Testis (tissue), 2 donors: ENCODE measurements around the gene CCDC57.

Experiments used
- POLR2A ChIP-seq: fragments of 450-650 bp; IDR thresholded peaks from one replicate; pipeline ENCODE4 v1.6.1; 2017; ENCODE audit warnings: antibody characterized with exemption, mild to moderate bottlenecking, moderate library complexity
- TF ChIP-seq, protein P1 (sequence below), 3 experiments: fragments of 450-650 bp in 2 of 3; fragments of 200-600 bp in 1 of 3; sonication (generic) in 1 of 3; IDR thresholded peaks; one replicate each; pipeline ENCODE4 v1.5.1; 2016 to 2019; ENCODE audit warnings: antibody characterized with exemption in 3 of 3, mild to moderate bottlenecking in 2 of 3, moderate library complexity in 1 of 3

DNA sequence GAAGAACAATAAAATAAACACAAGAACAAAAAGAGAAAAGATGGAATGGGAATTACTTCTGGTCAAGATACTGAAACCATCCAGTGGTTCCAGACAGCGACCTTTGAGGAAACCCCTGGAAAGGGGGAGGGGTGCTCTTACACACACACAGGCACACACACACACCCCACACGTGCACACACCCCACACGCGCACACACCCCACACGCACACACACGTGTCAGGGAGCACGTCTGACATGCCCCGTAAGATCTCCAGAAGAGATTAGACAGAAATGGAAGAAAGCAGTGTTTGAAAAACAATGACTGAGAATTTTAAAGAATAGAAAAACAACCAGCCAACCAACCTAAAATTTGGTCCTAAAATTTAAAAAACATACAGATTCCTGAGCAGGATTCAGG is 69.3 kb downstream of the CCDC57 start:
- no peak for TF ChIP-seq POLR2A
- TF ChIP-seq, protein P1, sequence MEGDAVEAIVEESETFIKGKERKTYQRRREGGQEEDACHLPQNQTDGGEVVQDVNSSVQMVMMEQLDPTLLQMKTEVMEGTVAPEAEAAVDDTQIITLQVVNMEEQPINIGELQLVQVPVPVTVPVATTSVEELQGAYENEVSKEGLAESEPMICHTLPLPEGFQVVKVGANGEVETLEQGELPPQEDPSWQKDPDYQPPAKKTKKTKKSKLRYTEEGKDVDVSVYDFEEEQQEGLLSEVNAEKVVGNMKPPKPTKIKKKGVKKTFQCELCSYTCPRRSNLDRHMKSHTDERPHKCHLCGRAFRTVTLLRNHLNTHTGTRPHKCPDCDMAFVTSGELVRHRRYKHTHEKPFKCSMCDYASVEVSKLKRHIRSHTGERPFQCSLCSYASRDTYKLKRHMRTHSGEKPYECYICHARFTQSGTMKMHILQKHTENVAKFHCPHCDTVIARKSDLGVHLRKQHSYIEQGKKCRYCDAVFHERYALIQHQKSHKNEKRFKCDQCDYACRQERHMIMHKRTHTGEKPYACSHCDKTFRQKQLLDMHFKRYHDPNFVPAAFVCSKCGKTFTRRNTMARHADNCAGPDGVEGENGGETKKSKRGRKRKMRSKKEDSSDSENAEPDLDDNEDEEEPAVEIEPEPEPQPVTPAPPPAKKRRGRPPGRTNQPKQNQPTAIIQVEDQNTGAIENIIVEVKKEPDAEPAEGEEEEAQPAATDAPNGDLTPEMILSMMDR (IDR thresholded peaks at IDR 0.05) = no peak
